HCT116 (cell line): Measurements from ENCODE around the gene SECISBP2.

Experiments used
- CEBPB ChIP-seq: IDR thresholded peaks from 2 replicates; pipeline ENCODE4 v1.6.1; 2012; ENCODE audit warnings: low read depth
- CTCF ChIP-seq, 3 experiments: fragments of 200-600 bp in 1 of 3; sonication (generic) in 1 of 3; IDR thresholded peaks in 2 of 3; conservative IDR thresholded peaks in 1 of 3; 2 replicates each; pipeline ENCODE4 v1.5.1; 2012 to 2017; ENCODE audit warnings: low read depth in 2 of 3, low read length in 2 of 3, antibody characterized with exemption in 1 of 3, borderline replicate concordance in 1 of 3, control low read depth in 1 of 3, mild to moderate bottlenecking in 1 of 3, mixed read lengths in 1 of 3, mixed run types in 1 of 3, moderate library complexity in 1 of 3; ENCODE audit not compliant: insufficient read depth in 1 of 3
- EZH2 ChIP-seq: fragments of 200-600 bp; sonication (generic); IDR thresholded peaks from 2 replicates; pipeline ENCODE4 v1.6.1; 2017; ENCODE audit warnings: antibody characterized with exemption, mixed run types
- EZH2phosphoT487 ChIP-seq: fragments of 200-600 bp; IDR thresholded peaks from 2 replicates; pipeline ENCODE4 v1.6.1; 2018; ENCODE audit warnings: antibody characterized with exemption, borderline replicate concordance
- MAX ChIP-seq: IDR thresholded peaks from 2 replicates; pipeline ENCODE4 v1.6.1; 2012
- POLR2A ChIP-seq: IDR thresholded peaks from 2 replicates; pipeline ENCODE4 v1.7.0; 2011; ENCODE audit warnings: borderline replicate concordance; ENCODE audit not compliant: insufficient read depth, insufficient read length; ENCODE audit errors: extremely low read depth
- POLR2AphosphoS5 ChIP-seq: IDR thresholded peaks from 2 replicates; pipeline ENCODE4 v1.6.1; 2011; ENCODE audit warnings: mild to moderate bottlenecking, low read depth, low read length, moderate library complexity
- SIN3A ChIP-seq: IDR thresholded peaks from 2 replicates; pipeline ENCODE4 v1.6.1; 2012; ENCODE audit warnings: low read depth
- SP1 ChIP-seq: IDR thresholded peaks from 2 replicates; pipeline ENCODE4 v1.6.1; 2012; ENCODE audit warnings: low read depth
- SRF ChIP-seq: IDR thresholded peaks from 2 replicates; pipeline ENCODE4 v1.6.1; 2012; ENCODE audit warnings: low read depth
- YY1 ChIP-seq: IDR thresholded peaks from 2 replicates; pipeline ENCODE4 v1.6.1; 2011; ENCODE audit warnings: low read length, low read depth, moderate library complexity, mild to moderate bottlenecking; ENCODE audit not compliant: insufficient replicate concordance; ENCODE audit errors: extremely low read depth
- ZNF274 ChIP-seq: fragments of 200-500 bp; sonication (Bioruptor generic); IDR thresholded peaks from 2 replicates; pipeline ENCODE4 v1.6.1; 2014; ENCODE audit warnings: mild to moderate bottlenecking, low read depth, low read length, inconsistent platforms

GRCh38 chr9:89293014-89293413 is 25.3 kb upstream of the SECISBP2 start:
- no peak for TF ChIP-seq EZH2
- no peak for TF ChIP-seq SRF
- no peak for TF ChIP-seq YY1
- TF ChIP-seq CTCF (IDR thresholded peaks at IDR 0.05 in 2 of 3, conservative IDR thresholded peaks at IDR 0.05 in 1 of 3; ENCODE audit: borderline replicate concordance in 1 of 3, insufficient read depth in 1 of 3, low read depth in 2 of 3, low read length in 2 of 3): no peak
- TF ChIP-seq POLR2A: no peak
- TF ChIP-seq EZH2phosphoT487: no peak
- no peak for TF ChIP-seq MAX
- no peak for TF ChIP-seq ZNF274
- no peak for TF ChIP-seq POLR2AphosphoS5
- TF ChIP-seq SP1: no peak
- no peak for TF ChIP-seq SIN3A
- TF ChIP-seq CEBPB: no peak
